GM12873 (cell line): ENCODE measurements around the gene P2RX6.

Experiments
- TF ChIP-seq, protein P1 (sequence below): IDR thresholded peaks from 2 replicates; pipeline ENCODE4 v1.5.1; 2012; ENCODE audit warnings: low read depth, mild to moderate bottlenecking, moderate library complexity, low read length, control low read depth; ENCODE audit not compliant: insufficient read depth; ENCODE audit errors: missing control alignments

The P2RX6 gene

DNA sequence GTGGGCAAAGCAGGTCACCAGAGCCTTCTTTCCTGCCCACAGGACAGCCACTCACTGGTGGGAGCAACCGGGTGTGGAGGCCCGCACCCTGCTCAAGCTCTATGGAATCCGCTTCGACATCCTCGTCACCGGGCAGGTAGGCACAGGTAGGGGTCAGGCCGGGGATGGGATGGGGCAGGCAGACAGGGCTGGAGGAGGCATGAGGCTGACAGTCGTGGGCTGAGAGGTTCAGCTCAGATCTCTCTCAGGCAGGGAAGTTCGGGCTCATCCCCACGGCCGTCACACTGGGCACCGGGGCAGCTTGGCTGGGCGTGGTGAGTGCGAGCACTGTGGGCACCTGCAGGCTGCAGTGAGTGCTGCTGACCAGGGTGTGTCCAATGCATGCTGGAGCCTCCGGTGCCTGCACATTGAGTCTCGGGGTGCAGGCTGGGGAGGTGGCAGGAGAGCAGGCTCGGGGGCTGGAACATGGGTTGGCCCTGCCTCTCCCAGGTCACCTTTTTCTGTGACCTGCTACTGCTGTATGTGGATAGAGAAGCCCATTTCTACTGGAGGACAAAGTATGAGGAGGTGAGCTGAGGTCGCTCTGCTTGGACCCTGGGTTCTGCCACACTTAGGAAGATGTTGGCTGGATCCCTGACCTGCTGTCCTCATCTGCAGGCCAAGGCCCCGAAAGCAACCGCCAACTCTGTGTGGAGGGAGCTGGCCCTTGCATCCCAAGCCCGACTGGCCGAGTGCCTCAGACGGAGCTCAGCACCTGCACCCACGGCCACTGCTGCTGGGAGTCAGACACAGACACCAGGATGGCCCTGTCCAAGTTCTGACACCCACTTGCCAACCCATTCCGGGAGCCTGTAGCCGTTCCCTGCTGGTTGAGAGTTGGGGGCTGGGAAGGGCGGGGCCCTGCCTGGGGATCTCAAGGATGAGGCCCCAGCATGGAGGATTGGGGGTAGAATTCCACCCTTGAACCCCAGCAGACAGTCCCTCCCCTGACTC, 11.1 kb downstream of the P2RX6 start:
- TF ChIP-seq, protein P1, sequence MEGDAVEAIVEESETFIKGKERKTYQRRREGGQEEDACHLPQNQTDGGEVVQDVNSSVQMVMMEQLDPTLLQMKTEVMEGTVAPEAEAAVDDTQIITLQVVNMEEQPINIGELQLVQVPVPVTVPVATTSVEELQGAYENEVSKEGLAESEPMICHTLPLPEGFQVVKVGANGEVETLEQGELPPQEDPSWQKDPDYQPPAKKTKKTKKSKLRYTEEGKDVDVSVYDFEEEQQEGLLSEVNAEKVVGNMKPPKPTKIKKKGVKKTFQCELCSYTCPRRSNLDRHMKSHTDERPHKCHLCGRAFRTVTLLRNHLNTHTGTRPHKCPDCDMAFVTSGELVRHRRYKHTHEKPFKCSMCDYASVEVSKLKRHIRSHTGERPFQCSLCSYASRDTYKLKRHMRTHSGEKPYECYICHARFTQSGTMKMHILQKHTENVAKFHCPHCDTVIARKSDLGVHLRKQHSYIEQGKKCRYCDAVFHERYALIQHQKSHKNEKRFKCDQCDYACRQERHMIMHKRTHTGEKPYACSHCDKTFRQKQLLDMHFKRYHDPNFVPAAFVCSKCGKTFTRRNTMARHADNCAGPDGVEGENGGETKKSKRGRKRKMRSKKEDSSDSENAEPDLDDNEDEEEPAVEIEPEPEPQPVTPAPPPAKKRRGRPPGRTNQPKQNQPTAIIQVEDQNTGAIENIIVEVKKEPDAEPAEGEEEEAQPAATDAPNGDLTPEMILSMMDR = no peak

DNA sequence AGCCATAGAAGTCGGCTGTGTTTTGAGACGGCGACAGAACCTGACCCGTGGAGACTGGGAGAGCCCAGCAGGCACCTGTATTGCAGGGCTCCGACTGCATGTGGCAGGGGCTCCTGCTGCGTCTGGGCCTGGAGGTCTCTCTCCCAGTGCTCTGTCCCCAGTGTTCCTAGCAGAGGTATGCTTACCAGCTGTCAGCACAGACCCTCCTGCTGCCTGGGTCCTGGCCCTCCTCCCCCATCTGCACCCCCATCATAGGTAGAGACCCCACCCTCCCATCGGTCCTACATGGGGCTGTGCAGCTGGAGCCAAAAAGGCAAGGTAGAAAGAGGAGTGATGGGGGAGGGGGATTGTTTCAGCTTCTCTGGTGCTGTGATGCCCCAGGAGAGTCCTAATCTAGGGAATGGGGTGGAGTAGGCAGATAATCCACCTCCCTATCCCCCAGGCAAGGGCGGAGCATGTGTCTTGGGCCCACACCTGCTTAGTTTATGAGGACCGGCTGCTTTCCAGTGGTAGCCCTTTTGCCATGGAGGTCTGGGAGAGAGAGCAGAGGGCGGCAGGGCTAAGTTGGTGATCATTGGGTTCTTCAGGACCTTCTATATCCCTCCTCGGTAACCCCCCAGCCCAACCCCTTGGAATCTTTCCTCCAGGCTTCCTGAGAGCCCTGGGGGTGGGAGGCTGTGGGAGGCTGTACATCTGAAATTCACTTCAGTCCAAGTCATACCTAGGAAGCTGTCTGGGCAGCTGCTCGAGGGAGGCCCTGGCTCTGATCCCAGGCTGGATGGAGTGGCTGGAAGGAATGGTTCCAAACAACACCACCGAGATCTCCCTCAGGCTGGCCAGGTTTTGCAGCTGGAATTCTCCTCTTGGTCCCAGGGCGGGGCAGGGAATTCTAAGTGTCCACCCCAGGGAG, 12.1 kb downstream of the P2RX6 start:
- TF ChIP-seq, protein P1 = no peak

DNA sequence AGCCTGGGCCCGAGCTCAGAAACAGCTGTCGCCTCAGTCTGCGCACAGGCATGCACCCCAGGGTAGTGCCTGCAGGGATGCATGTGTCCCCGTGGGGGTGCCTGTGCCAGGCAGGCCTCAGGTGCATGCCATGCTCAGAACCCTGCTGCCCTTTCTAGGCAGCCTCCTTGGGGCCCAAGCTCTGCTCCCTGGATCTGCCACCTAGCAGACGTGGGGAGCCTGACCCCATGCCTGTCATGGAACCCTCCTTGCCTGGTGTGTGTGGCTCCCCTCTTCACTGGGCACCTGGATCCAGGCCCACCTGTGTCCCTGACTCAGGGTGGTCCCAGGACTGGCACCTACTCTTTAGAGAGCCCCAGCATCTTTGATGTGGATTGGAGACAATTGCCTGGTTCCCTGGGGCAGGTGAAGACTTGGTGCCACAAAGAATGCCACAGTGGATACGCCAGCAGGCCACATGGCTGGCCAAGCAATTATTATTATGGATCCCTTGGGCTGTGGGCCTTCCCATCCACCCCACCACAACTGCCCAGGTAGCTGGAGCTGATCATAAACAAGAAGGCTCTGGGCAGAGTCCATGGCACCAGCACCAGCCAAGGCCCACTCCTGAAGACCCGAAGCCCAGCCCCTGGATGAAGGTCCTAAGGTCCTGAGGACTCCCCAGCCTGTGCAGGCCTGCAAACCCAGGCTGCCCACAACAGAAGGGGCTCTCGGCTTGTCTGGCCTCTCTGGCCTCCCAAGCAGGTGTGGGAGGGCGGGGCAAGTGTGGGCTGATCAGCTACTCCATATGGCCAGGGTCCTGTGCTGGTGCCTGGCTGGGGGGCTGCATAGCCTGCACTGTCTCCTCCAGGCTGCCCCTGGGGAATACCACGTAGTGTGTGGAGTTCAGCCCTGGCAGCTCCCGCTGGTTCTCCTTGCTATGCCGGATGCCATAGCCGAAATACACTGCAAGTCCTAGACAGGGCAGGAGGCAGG, 13.6 kb downstream of the P2RX6 start:
- TF ChIP-seq, protein P1 = no peak

DNA sequence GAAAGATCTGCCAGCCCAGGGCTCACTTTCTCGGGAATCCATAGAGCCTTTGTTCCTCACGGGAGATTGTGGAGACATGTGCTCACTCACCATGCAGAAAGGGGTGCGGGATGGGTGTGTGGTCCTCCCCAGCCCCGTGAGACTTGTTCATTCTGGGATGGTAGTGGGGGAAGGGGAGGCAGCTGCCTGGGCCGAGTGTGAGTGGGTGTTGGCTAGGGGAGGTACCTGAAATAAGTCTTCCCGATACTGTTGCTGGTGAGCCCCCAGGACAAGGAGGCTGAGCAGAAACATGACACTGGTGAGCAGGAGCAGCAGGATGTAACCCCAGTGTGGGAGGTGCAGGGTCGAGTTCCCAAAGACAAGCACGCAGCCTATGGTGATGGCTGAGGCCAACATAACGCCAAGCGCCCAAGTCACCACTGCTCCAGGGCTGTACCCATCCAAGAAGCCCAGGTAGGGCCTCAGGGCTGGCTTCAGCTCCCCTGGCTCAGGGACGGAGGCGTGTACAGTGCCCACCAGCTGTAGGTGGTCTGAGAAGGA, 14.6 kb downstream of the P2RX6 start:
- TF ChIP-seq, protein P1 = no peak

DNA sequence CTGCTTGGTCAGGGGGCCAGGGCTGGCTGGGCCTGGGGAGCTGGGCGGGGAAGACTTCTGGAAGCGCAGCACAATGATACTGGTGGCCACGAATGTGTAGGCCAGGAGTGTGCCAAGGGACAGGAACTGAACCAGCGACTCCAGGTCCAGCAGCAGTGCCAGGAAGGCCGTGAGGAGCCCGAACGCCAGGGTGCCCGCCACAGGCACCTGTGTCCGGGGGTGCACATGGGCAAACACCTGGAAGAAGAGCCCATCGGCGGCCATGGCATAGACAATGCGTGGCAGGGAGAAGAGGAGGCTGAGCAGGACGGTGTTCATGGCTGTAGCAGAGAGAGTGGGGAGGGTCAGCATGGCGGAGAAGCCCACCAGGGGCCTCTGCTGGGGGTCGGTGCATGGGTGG, 15.1 kb downstream of the P2RX6 start:
- TF ChIP-seq, protein P1 = no peak

DNA sequence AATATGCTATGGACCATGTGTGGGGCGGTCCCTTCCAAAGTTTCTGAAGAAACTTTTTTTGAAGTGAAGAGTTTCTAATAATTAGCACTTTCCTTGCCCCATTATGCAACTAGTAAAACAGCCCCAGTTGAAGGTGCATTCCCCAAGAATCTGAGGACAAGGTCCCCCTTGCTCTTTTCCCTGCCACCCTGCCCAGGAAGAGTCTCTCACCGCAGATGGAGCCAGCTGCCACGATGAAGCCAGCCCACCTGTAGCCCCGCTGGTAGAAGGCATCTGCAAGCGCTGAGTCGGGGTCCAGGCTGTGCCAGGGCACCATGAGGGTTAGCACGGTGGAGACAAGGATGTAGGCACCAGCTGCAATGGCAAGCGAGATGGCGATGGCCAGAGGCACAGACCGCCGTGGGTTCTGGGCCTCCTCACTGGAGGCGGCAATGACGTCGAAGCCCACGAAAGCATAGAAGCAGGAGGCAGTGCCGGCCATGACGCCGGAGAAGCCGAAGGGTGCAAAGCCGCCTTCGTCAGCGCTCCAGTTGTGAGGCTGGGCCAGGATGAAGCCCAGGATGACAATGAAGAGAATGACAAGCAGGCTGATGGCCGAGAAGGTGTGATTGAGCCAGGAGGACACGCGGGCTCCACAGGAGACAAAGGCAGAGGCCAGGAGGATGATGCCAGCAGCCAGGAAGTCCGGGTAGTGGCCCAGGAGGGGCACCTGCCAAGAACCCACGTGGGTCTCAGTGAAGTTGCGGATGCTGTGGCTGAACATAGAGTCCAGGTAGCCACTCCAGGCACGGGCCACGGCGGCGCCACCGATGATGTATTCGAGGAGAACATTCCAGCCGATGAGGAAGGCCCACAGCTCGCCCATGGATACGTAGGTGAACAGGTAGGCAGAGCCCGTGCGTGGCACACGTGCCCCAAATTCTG, 15.9 kb downstream of the P2RX6 start:
- TF ChIP-seq, protein P1 = no peak
